HCT116 (cell line): ENCODE results near the gene DNAJC3. TPM values are rescaled to one million over a fixed set of nuclear protein-coding genes. Genes with fewer than 3 reads are reported as not detected.

Experiments used
- ATAC-seq: fragments of 200-7000 bp; cut with Tn5 transposase; 2 replicates; pipeline ENCODE4 v1.9.1; 2020; ENCODE audit warnings: mild to moderate bottlenecking, moderate library complexity
- BruUV-seq: library from RNA; stranded (reverse); fragments of 400-500 nt; replicated peaks from 2 replicates; lab custom pipeline; 2021; lab: Mats Ljungman, UMichigan
- CTCF ChIA-PET: fragments of 300-600 bp; sonication (Branson Sonifier 250); formaldehyde crosslinking; loops from one replicate; lab custom pipeline; 2021; ENCODE audit warnings: antibody characterized with exemption; lab: Charles Lee
- POLR2A ChIA-PET: fragments of 300-600, 350-600 bp; sonication (Branson Sonifier 250); formaldehyde crosslinking; loops from one replicate; lab custom pipeline; 2021; ENCODE audit warnings: antibody characterized with exemption; lab: Charles Lee
- RAD21 ChIA-PET, 2 experiments: fragments of 300-600 bp; sonication (Branson Sonifier 250); formaldehyde crosslinking; loops; one replicate each; lab custom pipeline; 2023; ENCODE audit warnings: low total read pairs in 2 of 2; ENCODE audit not compliant: uncharacterized antibody in 2 of 2, unreplicated experiment in 2 of 2, low non-redundant PET in 1 of 2; lab: Charles Lee
- DNase-seq: peaks from one replicate; pipeline ENCODE4 v3.0.0-alpha.2; 2010; ENCODE audit warnings: low read depth, low spot score
- H2AFZ ChIP-seq: fragments of 200-600 bp; shearing (Covaris generic), sonication (generic); 2 replicates; pipeline ENCODE4 v1.6.1; 2017; ENCODE audit warnings: low read depth, mixed run types, mixed read lengths, antibody characterized with exemption, low read length; ENCODE audit not compliant: poor library complexity, severe bottlenecking
- H3K27ac ChIP-seq: 2 replicates; pipeline ENCODE4 v1.5.1; 2012; ENCODE audit warnings: low read depth, low read length
- H3K27me3 ChIP-seq: fragments of 200-600 bp; sonication (generic); 2 replicates; pipeline ENCODE4 v1.6.1; 2016; ENCODE audit warnings: mixed run types, low read length, mixed read lengths; ENCODE audit not compliant: insufficient read depth
- H3K36me3 ChIP-seq, 2 experiments: fragments of 200-500 bp in 1 of 2; fragments of 200-600 bp in 1 of 2; sonication (Bioruptor generic) in 1 of 2; sonication (generic) in 1 of 2; 2 replicates each; pipeline versions ENCODE4 v1.5.1 to v1.6.1; 2014 to 2016; ENCODE audit warnings: low read length in 2 of 2, inconsistent platforms in 1 of 2, mixed read lengths in 1 of 2, mixed run types in 1 of 2; ENCODE audit not compliant: insufficient read depth in 2 of 2, control insufficient read depth in 1 of 2
- H3K4me1 ChIP-seq, 2 experiments: fragments of 200-600 bp in 1 of 2; sonication (generic) in 1 of 2; 2 replicates each; pipeline versions ENCODE4 v1.5.1 to v1.6.1; 2012 to 2017; ENCODE audit warnings: low read length in 2 of 2, inconsistent platforms in 1 of 2, mild to moderate bottlenecking in 1 of 2, mixed read lengths in 1 of 2, mixed run types in 1 of 2, moderate library complexity in 1 of 2; ENCODE audit not compliant: insufficient read depth in 2 of 2, control insufficient read depth in 1 of 2
- H3K4me2 ChIP-seq: fragments of 200-600 bp; sonication (generic); 2 replicates; pipeline ENCODE4 v1.6.1; 2017; ENCODE audit warnings: mixed run types, low read length, mixed read lengths
- H3K4me3 ChIP-seq, 2 experiments: fragments of 200-600 bp in 1 of 2; sonication (generic) in 1 of 2; replicated peaks in 1 of 2; 2 replicates each; pipeline ENCODE4 v1.5.1; 2011 to 2016; ENCODE audit warnings: low read length in 2 of 2, control low read depth in 1 of 2, low read depth in 1 of 2, mild to moderate bottlenecking in 1 of 2, mixed read lengths in 1 of 2, mixed run types in 1 of 2
- H3K79me2 ChIP-seq: fragments of 200-600 bp; sonication (generic); 2 replicates; pipeline ENCODE4 v1.6.1; 2017; ENCODE audit warnings: mild to moderate bottlenecking, mixed run types, low read length, moderate library complexity, mixed read lengths; ENCODE audit not compliant: insufficient read depth
- H3K9ac ChIP-seq: fragments of 200-600 bp; sonication (generic); 2 replicates; pipeline ENCODE4 v1.6.1; 2016; ENCODE audit warnings: low read length, mixed read lengths
- H3K9me2 ChIP-seq: fragments of 200-600 bp; sonication (generic), shearing (Covaris generic); 2 replicates; pipeline ENCODE4 v1.6.1; 2017; ENCODE audit warnings: mixed run types, mild to moderate bottlenecking, moderate library complexity; ENCODE audit not compliant: insufficient read depth
- H3K9me3 ChIP-seq, 2 experiments: fragments of 200-500 bp in 1 of 2; fragments of 200-600 bp in 1 of 2; sonication (Bioruptor generic) in 1 of 2; sonication (generic) in 1 of 2; 2 replicates each; pipeline ENCODE4 v1.6.1; 2014 to 2017; ENCODE audit warnings: low read length in 2 of 2, mixed read lengths in 2 of 2, inconsistent platforms in 1 of 2, low read depth in 1 of 2, mild to moderate bottlenecking in 1 of 2, mixed run types in 1 of 2, moderate library complexity in 1 of 2; ENCODE audit not compliant: control insufficient read depth in 1 of 2, insufficient read depth in 1 of 2
- H4K20me1 ChIP-seq: fragments of 200-600 bp; sonication (generic), shearing (Covaris generic); 2 replicates; pipeline ENCODE4 v1.6.1; 2017; ENCODE audit warnings: mixed run types, mild to moderate bottlenecking, moderate library complexity; ENCODE audit not compliant: insufficient read depth
- EGR1 ChIP-seq: IDR thresholded peaks from 2 replicates; pipeline ENCODE4 v1.6.1; 2012; ENCODE audit warnings: low read depth
- ELF1 ChIP-seq: IDR thresholded peaks from 2 replicates; pipeline ENCODE4 v1.6.1; 2012; ENCODE audit warnings: low read depth, borderline replicate concordance
- EZH2 ChIP-seq: fragments of 200-600 bp; sonication (generic); IDR thresholded peaks from 2 replicates; pipeline ENCODE4 v1.6.1; 2017; ENCODE audit warnings: antibody characterized with exemption, mixed run types
- FOSL1 ChIP-seq: IDR thresholded peaks from 2 replicates; pipeline ENCODE4 v1.6.1; 2012; ENCODE audit warnings: low read depth
- POLR2A ChIP-seq: IDR thresholded peaks from 2 replicates; pipeline ENCODE4 v1.7.0; 2011; ENCODE audit warnings: borderline replicate concordance; ENCODE audit not compliant: insufficient read depth, insufficient read length; ENCODE audit errors: extremely low read depth
- SP1 ChIP-seq: IDR thresholded peaks from 2 replicates; pipeline ENCODE4 v1.6.1; 2012; ENCODE audit warnings: low read depth
- TCF7L2 ChIP-seq: IDR thresholded peaks from 2 replicates; pipeline ENCODE4 v1.7.0; 2011; ENCODE audit warnings: borderline replicate concordance, inconsistent platforms; ENCODE audit not compliant: insufficient read depth, insufficient read length; ENCODE audit errors: extremely low read depth
- YY1 ChIP-seq: IDR thresholded peaks from 2 replicates; pipeline ENCODE4 v1.6.1; 2011; ENCODE audit warnings: low read length, low read depth, moderate library complexity, mild to moderate bottlenecking; ENCODE audit not compliant: insufficient replicate concordance; ENCODE audit errors: extremely low read depth
- ZFX ChIP-seq: fragments of 450-650 bp; IDR thresholded peaks from 2 replicates; pipeline ENCODE4 v1.6.1; 2017
- intact Hi-C: fragments of 100-400 bp; cut with micrococcal nuclease; formaldehyde crosslinking; loops from 2 replicates; pipeline ENCODE4 v1.10.0; 2022
- total RNA-seq: library from RNA; stranded (reverse); gene quantifications from one replicate; pipeline ENCODE4 v1.2.1, GENCODE V29; 2021; ENCODE audit not compliant: unreplicated experiment
- TF ChIP-seq, protein P1 (sequence below), 3 experiments: fragments of 200-600 bp in 1 of 3; sonication (generic) in 1 of 3; IDR thresholded peaks in 2 of 3; conservative IDR thresholded peaks in 1 of 3; 2 replicates each; pipeline ENCODE4 v1.5.1; 2012 to 2017; ENCODE audit warnings: low read depth in 2 of 3, low read length in 2 of 3, antibody characterized with exemption in 1 of 3, borderline replicate concordance in 1 of 3, control low read depth in 1 of 3, mild to moderate bottlenecking in 1 of 3, mixed read lengths in 1 of 3, mixed run types in 1 of 3, moderate library complexity in 1 of 3; ENCODE audit not compliant: insufficient read depth in 1 of 3
- TF ChIP-seq, protein P2 (sequence below): IDR thresholded peaks from 2 replicates; pipeline ENCODE4 v1.6.1; 2011; ENCODE audit warnings: mild to moderate bottlenecking, low read length, moderate library complexity; ENCODE audit not compliant: insufficient replicate concordance; ENCODE audit errors: extremely low read depth
- TF ChIP-seq, protein P3 (sequence below): IDR thresholded peaks from 2 replicates; pipeline ENCODE4 v1.6.1; 2012
- TF ChIP-seq, protein P4 (sequence below): IDR thresholded peaks from 2 replicates; pipeline ENCODE4 v1.6.1; 2012

DNAJC3 gene
- total RNA-seq, 1 experiment from 2014 or later, result 28.5 TPM

DNA sequence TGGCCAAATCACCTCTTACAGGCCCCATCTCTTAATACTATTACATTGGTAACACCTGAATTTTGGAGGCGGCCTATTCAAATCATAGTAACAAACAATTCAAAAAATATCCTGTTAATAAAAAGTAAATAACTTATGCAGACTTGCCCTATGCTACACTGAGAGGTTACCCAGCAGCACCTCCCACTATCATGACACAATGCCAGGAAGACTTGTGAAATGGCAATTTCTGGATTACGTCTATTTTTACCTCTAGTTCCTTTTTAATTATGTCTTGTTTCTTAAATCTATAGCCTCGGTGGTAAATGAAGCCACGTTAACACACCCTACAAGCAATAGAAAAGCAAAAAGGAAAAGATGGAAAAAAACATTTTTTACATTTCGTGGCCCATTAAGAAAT lies 26.2 kb upstream of the DNAJC3 start (continued):
- TF ChIP-seq, protein P1, sequence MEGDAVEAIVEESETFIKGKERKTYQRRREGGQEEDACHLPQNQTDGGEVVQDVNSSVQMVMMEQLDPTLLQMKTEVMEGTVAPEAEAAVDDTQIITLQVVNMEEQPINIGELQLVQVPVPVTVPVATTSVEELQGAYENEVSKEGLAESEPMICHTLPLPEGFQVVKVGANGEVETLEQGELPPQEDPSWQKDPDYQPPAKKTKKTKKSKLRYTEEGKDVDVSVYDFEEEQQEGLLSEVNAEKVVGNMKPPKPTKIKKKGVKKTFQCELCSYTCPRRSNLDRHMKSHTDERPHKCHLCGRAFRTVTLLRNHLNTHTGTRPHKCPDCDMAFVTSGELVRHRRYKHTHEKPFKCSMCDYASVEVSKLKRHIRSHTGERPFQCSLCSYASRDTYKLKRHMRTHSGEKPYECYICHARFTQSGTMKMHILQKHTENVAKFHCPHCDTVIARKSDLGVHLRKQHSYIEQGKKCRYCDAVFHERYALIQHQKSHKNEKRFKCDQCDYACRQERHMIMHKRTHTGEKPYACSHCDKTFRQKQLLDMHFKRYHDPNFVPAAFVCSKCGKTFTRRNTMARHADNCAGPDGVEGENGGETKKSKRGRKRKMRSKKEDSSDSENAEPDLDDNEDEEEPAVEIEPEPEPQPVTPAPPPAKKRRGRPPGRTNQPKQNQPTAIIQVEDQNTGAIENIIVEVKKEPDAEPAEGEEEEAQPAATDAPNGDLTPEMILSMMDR (IDR thresholded peaks at IDR 0.05 in 2 of 3, conservative IDR thresholded peaks at IDR 0.05 in 1 of 3; ENCODE audit: borderline replicate concordance in 1 of 3, insufficient read depth in 1 of 3, low read depth in 2 of 3, low read length in 2 of 3), result no peak

DNA sequence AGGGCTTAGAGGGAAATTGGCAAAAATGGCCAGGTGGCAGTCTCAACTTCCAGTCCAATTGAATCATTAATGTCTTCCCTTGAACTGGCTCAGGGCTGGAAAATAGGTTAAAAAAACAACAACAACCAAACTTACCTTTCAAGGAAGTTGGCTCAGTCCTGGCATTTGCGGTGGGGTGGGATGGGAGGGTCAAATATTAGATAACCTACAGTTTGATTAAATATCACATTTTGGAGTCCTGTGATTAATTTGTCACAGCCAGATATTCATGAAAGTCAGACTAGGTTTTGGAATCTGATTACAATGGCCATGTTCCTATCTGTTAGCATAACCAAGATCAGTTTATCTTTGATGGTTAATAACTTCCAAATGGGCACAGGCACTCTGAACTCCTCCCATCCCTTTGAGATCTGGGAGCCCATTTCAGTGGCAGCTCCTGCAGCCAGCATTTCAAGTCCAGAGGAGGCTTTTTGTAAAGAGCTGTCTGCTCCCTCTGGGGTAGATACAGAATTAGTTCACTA lies 24.6 kb upstream of the DNAJC3 start:
- Histone ChIP-seq H3K27ac (no peak overlapping the region), H3K4me3 (no peak overlapping the region), H3K4me2 (no peak overlapping the region), H3K4me1 (no peaks in the 10 kb centered on the region), H3K27me3 (no peaks in the 10 kb centered on the region), H4K20me1 (no peaks in the 10 kb centered on the region), H2AFZ (no peak overlapping the region), H3K79me2 (no peaks in the 10 kb centered on the region), H3K9me2 (no peaks in the 10 kb centered on the region), H3K9ac (no peak overlapping the region), H3K36me3 (no peaks in the 10 kb centered on the region), H3K9me3 (no peaks in the 10 kb centered on the region)
- no TSS peak for BruUV-seq
- ChIA-PET POLR2A (no interaction called here), CTCF (interaction anchor here (0.9 kb wide), 1 partner anchor 28 kb away, joined by 3 read pairs; no protein-coding TSS in a partner anchor), RAD21 (no interaction called here)
- intact Hi-C loops, result no loop called here
- DNase-seq, result no peak
- ATAC-seq, result no peak
- TF ChIP-seq, protein P2, sequence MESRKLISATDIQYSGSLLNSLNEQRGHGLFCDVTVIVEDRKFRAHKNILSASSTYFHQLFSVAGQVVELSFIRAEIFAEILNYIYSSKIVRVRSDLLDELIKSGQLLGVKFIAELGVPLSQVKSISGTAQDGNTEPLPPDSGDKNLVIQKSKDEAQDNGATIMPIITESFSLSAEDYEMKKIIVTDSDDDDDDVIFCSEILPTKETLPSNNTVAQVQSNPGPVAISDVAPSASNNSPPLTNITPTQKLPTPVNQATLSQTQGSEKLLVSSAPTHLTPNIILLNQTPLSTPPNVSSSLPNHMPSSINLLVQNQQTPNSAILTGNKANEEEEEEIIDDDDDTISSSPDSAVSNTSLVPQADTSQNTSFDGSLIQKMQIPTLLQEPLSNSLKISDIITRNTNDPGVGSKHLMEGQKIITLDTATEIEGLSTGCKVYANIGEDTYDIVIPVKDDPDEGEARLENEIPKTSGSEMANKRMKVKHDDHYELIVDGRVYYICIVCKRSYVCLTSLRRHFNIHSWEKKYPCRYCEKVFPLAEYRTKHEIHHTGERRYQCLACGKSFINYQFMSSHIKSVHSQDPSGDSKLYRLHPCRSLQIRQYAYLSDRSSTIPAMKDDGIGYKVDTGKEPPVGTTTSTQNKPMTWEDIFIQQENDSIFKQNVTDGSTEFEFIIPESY, result no peak
- TF ChIP-seq EZH2 (no peak), TCF7L2 (no peak), FOSL1 (no peak), YY1 (no peak), ZFX (no peak), SP1 (no peak), POLR2A (no peak), ELF1 (no peak), EGR1 (no peak)
- TF ChIP-seq, protein P3, sequence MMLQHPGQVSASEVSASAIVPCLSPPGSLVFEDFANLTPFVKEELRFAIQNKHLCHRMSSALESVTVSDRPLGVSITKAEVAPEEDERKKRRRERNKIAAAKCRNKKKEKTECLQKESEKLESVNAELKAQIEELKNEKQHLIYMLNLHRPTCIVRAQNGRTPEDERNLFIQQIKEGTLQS, result no peak
- TF ChIP-seq, protein P4, sequence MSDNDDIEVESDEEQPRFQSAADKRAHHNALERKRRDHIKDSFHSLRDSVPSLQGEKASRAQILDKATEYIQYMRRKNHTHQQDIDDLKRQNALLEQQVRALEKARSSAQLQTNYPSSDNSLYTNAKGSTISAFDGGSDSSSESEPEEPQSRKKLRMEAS, result no peak
